Fibroblast of lung (primary cell): ENCODE data around the gene WHRN.

Experiments used
- EZH2 ChIP-seq: IDR thresholded peaks from 2 replicates; pipeline ENCODE4 v1.5.1; 2012; ENCODE audit warnings: low read length, control low read depth, mild to moderate bottlenecking; ENCODE audit errors: missing control alignments
- TF ChIP-seq, protein P1 (sequence below), 2 donors: IDR thresholded peaks in 1 of 2; conservative IDR thresholded peaks in 1 of 2; 1 replicate in 1 of 2; 2 replicates in 1 of 2; pipeline ENCODE4 v1.5.1; 2011 to 2012; ENCODE audit warnings: low read length in 2 of 2, control low read depth in 1 of 2, inconsistent platforms in 1 of 2, low read depth in 1 of 2, mild to moderate bottlenecking in 1 of 2

DNA sequence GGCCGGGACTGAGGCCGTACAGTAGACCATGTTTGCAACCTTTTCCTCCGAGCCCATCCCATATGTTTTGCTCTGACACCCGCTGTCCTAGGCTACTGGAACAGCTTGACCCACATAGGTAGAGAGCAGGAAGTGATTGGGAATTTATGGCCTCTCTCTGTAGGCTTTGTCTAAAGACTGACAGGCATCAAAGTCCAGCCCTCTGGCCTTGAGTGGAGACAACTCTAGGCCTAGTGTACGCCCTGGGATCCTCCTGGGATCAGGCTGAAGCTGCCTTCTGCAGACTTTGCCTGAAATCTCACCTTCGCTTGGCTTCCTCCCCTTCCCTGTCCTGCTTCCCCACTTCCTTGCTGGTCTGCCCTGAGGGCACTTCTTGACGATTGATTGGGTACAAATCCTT, 103.9 kb downstream of the WHRN start:
- TF ChIP-seq, protein P1, sequence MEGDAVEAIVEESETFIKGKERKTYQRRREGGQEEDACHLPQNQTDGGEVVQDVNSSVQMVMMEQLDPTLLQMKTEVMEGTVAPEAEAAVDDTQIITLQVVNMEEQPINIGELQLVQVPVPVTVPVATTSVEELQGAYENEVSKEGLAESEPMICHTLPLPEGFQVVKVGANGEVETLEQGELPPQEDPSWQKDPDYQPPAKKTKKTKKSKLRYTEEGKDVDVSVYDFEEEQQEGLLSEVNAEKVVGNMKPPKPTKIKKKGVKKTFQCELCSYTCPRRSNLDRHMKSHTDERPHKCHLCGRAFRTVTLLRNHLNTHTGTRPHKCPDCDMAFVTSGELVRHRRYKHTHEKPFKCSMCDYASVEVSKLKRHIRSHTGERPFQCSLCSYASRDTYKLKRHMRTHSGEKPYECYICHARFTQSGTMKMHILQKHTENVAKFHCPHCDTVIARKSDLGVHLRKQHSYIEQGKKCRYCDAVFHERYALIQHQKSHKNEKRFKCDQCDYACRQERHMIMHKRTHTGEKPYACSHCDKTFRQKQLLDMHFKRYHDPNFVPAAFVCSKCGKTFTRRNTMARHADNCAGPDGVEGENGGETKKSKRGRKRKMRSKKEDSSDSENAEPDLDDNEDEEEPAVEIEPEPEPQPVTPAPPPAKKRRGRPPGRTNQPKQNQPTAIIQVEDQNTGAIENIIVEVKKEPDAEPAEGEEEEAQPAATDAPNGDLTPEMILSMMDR (conservative IDR thresholded peaks at IDR 0.05 in 1 of 2, IDR thresholded peaks at IDR 0.05 in 1 of 2; ENCODE audit: low read depth in 1 of 2, low read length in 2 of 2) = no peak
- TF ChIP-seq EZH2 = no peak
